ENCODE data around the gene PPP1R1B.

PPP1R1B gene

GRCh38 chr17:39617446-39618245 lies 9.1 kb upstream of the PPP1R1B start:
- DNase-seq, result peak; percentile 59

DNA sequence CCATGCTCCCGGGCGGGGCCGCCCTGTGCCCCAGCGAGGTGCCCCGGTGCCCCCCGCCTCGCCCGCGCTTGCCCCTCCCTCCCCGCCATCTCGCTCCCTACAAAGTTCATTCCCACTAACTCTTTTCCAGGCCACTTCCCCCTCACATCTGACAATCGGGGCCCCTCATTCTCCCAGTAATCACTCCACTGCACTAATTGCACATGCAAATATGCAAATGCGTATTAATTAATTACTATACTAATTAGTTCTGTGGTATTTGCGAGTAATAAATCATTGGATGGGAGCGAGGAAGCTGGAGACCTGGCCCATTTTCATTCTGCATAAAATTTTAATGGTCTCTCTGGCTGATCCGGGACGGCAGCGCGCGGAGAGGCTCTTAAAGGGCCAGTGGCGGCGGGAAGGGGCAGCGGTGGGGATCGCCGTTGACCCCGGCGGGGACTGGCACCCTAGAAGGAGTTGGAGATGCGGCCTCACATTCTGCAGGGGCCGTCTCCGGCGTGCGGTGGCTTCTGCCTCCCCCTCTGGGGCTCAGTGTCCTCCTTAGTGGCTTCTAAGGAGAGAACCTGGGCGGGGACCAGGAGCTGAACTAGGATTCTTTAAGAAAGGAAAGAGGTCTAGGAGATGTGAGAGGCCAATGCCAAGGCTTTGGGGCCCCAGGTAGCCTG lies 8.4 kb upstream of the PPP1R1B start:
- DNase-seq, result no peak

- no peak for DNase-seq
These were observed 7.6 kb upstream of the PPP1R1B start for GRCh38 chr17:39618956-39619785.

DNA sequence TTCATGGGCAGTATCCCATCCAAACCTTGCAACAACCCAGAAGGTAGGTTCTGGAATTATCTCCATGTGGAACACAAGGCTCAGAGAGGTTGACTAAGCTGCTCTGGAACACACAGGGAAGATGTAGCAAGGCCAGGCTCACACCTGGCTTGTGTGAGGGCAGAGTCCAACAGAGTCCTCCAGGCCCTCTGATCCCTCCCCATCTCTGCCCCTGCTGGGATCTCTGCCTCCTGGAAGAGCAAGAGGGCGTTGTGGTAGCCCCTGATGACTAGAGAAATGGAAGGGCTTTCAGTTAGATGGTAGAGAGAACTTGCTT lies 7.0 kb upstream of the PPP1R1B start:
- DNase-seq, result no peak

- DNase-seq, result peak; percentile 62
These were observed 5.0 kb upstream of the PPP1R1B start for GRCh38 chr17:39621523-39622379.

GRCh38 chr17:39622380-39623006 lies 4.3 kb upstream of the PPP1R1B start:
- DNase-seq, result no peak

DNA sequence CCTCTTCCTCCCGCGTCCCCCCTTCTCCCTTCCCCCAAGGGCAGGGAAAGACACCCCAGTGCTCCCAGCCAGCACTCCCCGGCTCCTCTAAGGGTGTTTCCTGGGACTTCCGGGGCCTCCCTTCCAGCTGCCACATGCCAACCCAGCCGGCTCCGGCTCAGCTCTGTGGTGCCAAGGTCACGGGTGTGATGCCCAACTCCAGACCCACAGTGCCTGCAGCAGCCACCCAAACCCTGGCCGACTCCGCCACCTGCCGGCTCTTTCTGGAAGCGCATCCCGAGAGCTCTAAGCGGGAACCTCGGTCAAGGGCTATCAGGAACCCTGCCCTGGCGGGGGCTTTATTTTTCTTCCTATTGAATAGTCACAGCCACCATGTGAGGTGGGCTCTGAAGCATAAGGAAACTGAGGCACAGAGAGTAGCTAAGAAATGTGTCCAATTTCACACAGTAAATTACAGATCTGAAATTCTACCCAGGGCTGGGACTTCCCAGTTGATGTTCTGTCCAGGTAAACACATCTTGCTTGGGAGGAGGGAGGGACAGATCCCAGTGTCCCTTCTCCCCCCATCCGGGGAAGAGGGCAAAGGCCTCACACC lies 3.3 kb upstream of the PPP1R1B start:
- peak; percentile 61 for DNase-seq

DNA sequence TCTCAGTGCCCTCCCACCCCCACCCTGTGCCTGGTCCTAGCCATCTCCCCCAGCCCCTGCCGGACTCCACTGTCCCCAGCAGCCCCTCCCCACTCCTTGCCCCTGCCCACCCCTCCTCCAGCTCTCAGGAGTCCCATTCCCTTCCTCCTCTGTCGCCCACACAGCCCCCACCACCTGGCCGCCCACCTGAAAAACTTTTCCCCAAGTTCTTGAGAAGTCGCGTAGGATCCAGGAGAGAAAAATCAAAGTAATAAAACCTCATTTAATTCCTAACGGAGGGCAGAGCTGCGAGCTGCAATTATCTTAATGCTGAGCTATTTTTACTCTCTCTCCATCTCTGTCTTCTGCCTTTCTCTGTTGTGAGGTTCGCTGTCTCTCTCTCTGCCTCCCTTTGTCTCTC lies 2.4 kb upstream of the PPP1R1B start:
- no peak for DNase-seq

- DNase-seq, result no peak
These were observed 1.5 kb upstream of the PPP1R1B start for GRCh38 chr17:39625198-39625785.

DNA sequence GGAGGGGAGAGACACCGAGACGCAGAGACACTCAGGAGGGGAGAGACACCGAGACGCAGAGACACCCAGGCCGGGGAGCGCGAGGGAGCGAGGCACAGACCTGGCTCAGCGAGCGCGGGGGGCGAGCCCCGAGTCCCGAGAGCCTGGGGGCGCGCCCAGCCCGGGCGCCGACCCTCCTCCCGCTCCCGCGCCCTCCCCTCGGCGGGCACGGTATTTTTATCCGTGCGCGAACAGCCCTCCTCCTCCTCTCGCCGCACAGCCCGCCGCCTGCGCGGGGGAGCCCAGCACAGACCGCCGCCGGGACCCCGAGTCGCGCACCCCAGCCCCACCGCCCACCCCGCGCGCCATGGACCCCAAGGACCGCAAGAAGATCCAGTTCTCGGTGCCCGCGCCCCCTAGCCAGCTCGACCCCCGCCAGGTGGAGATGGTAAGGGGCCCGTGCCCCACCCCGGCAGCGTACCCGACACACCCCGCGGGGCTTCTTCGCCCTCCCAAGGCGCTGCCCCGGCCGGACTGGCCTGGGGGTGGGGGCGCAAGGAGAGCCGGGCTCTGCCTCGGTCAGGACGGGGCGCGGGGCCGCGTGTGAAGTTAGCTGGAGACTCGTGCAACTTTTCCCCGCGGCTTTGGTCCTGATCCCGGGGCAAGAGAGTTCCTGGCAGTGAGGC lies 427 bp downstream of the PPP1R1B start:
- no peak for DNase-seq

DNA sequence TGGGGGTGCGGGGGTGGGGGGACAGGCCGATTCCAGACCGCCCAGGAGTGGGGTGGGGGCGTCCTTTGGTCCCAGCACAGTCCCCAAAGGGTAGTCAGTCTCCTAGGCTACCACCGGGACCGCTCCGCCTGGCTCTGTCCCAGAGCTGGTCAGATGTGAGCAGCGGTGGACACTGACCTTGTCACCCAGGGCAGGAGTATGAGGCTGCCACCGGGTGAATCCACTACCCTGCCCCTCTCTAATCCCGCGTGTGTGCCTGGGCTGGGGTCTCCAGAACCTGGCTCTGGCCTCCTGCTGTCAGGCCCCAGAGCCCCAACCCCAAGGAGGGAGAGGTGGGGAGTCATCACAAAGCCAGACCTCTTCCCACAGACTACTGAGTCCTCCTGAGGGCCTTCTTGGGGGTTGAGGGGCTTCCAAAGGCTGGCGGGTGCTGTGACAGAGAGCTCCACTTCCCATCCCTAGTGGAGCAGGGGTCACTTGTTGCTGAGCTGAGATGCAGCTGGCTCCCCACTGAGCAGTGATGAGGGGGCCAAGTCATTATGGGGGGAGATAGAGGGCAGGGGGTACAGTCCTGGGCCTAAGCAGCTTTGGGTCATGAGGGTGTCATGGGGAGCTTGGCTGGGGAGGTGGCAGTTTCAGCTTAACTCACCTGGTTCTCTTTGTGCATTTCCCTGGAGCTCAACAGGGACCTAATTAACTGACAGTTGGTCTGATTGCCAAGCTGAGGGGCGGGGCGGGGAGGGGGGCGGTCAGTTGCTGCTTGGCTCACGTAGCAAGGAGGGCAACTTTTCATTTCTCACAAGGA lies 1.2 kb downstream of the PPP1R1B start:
- no peak for DNase-seq

- DNase-seq, result no peak
These were observed 2.1 kb downstream of the PPP1R1B start for GRCh38 chr17:39628655-39629493.

DNA sequence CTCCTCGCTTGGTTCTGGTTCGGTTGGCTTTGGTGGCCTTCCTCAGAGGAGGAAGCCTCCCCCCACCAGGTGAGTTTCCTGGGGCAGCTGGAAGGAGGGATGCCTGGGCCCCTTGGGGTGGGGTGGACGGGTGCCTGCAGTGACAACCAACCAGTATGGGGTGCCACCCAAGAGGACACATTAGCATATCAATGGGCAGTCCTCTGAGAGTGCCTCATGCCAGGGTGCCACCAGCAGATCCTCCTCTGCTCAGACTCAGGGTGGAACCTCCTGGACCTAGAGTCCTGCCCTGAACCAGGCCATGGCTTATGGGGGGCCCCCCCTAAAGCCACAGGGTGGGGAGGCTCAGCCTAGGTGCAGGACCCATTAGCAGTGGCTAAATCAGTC lies 2.7 kb downstream of the PPP1R1B start:
- DNase-seq, result no peak

DNA sequence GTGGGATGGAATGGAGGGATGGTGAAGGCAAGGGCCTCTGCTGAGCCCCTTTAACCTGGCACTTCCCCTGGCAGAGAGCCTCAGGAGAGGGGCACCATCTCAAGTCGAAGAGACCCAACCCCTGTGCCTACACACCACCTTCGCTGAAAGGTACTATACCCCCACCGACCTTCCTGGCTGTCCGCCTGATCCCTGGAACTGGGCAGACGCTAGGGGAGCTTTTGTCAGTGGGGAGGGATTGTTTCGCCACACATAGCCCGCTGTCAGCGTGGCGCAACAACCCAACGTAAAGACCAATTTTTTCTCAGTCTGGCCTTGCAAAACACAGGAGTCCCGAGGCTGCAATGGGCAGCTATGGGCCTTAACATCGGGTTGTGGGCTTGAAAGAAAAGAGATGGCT lies 3.1 kb downstream of the PPP1R1B start:
- DNase-seq, result no peak

- DNase-seq, result no peak
These were observed 4.7 kb downstream of the PPP1R1B start for GRCh38 chr17:39631403-39631802.

- DNase-seq, result no peak
These were observed 5.6 kb downstream of the PPP1R1B start for GRCh38 chr17:39632153-39632941.

- DNase-seq, result no peak
These were observed 6.9 kb downstream of the PPP1R1B start for GRCh38 chr17:39633570-39634183.

DNA sequence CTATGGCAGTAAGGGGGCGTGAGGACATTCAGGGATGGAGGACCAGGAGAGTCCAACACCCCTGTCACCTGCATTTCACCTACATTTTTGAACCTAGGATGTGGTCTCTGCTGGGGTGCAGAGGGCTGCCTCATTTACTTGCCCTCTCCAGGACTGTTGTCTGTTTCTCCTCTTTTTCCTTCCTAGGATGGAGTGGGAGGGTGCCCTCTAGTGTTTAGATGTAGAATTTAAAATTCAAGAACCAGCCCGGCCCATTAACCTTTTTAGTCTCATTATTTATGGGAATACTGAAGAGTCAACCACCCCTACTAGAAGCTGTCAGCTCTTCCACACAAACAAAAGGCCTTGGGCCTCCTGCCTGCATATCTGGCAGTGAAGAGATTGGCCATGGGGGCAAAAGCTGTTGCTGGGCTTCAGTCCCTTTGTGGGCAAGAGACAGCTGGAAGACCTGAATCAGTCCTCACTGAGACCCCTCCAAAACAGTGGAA lies 7.7 kb downstream of the PPP1R1B start:
- peak; percentile 8 for DNase-seq

Data from NCI-H1105 (cell line).